Progenitor cell of endocrine pancreas (in vitro differentiated cells): Measurements from ENCODE around the gene URB1. TPM values are rescaled to one million over a fixed set of nuclear protein-coding genes. Genes with fewer than 3 reads are reported as not detected.

Experiments
- DNase-seq: peaks from one replicate; pipeline ENCODE4 v3.0.0; 2021; ENCODE audit warnings: low spot score; ENCODE audit not compliant: unreplicated experiment
- H3K27ac Mint-ChIP-seq: 2 replicates; pipeline ENCODE4 v1.8.0; 2021; ENCODE audit warnings: mild to moderate bottlenecking, moderate library complexity, mixed read lengths
- H3K27me3 Mint-ChIP-seq: 2 replicates; pipeline ENCODE4 v1.8.0; 2021; ENCODE audit warnings: mixed read lengths
- H3K36me3 Mint-ChIP-seq: 2 replicates; pipeline ENCODE4 v1.8.0; 2022; ENCODE audit warnings: mixed read lengths; ENCODE audit not compliant: insufficient read depth
- H3K4me1 Mint-ChIP-seq: 2 replicates; pipeline ENCODE4 v1.8.0; 2021; ENCODE audit warnings: low read depth, mixed read lengths
- H3K4me3 Mint-ChIP-seq: 2 replicates; pipeline ENCODE4 v1.8.0; 2021; ENCODE audit warnings: low read depth, mild to moderate bottlenecking, moderate library complexity, mixed read lengths
- H3K9me3 Mint-ChIP-seq: 2 replicates; pipeline ENCODE4 v1.8.0; 2021; ENCODE audit warnings: low read depth, mixed read lengths
- CTCF ChIP-seq: fragments of 200-600 bp; sonication (generic); IDR thresholded peaks from one replicate; pipeline ENCODE4 v1.5.0; 2021; ENCODE audit warnings: antibody characterized with exemption, mild to moderate bottlenecking; ENCODE audit not compliant: unreplicated experiment
- total RNA-seq: library from RNA; stranded (reverse); gene quantifications from 2 replicates; pipeline ENCODE4 v1.2.1, GENCODE V29; 2021

The URB1 gene
- total RNA-seq, 1 donor from 2014 or later: 17.1 TPM

GRCh38 chr21:32353002-32353711 lies 39.7 kb downstream of the URB1 start:
- Mint-ChIP-seq H3K27me3 (no peaks in the 10 kb centered on the region), H3K36me3 (peaks cover 19% of the 10 kb centered on the region), H3K27ac (no peak overlapping the region), H3K4me1 (no peaks in the 10 kb centered on the region), H3K4me3 (no peak overlapping the region), H3K9me3 (no peaks in the 10 kb centered on the region)
- DNase-seq: no peak
- TF ChIP-seq CTCF: no peak

GRCh38 chr21:32352526-32352925 lies 40.3 kb downstream of the URB1 start:
- Mint-ChIP-seq H3K27me3 (no peaks in the 10 kb centered on the region), H3K4me3 (no peak overlapping the region), H3K4me1 (no peaks in the 10 kb centered on the region), H3K9me3 (no peaks in the 10 kb centered on the region), H3K27ac (no peak overlapping the region), H3K36me3 (peaks cover 19% of the 10 kb centered on the region)
- DNase-seq: no peak
- TF ChIP-seq CTCF: no peak

- Mint-ChIP-seq H3K27me3 (no peaks in the 10 kb centered on the region), H3K4me1 (no peaks in the 10 kb centered on the region), H3K4me3 (no peak overlapping the region), H3K36me3 (peaks cover 18% of the 10 kb centered on the region), H3K27ac (no peak overlapping the region), H3K9me3 (no peaks in the 10 kb centered on the region)
- no peak for TF ChIP-seq CTCF
- DNase-seq: no peak
Observed at GRCh38 chr21:32351428-32351827, 41.4 kb downstream of the URB1 start.

- H3K27me3 Mint-ChIP-seq: no peaks in the 10 kb centered on the region
Observed at GRCh38 chr21:32350981-32351380, 41.8 kb downstream of the URB1 start.

GRCh38 chr21:32350211-32350980 lies 42.4 kb downstream of the URB1 start:
- Mint-ChIP-seq H3K9me3 (no peaks in the 10 kb centered on the region), H3K36me3 (peaks cover 20% of the 10 kb centered on the region), H3K4me1 (no peaks in the 10 kb centered on the region), H3K27me3 (no peaks in the 10 kb centered on the region), H3K27ac (no peak overlapping the region), H3K4me3 (no peak overlapping the region)
- TF ChIP-seq CTCF: no peak
- no peak for DNase-seq

More at GRCh38 chr21:32350981-32351380, 41.8 kb downstream of the URB1 start:
- H3K36me3 Mint-ChIP-seq: peaks cover 19% of the 10 kb centered on the region
- DNase-seq: no peak
- no peak overlapping the region for H3K4me3 Mint-ChIP-seq
- TF ChIP-seq CTCF: no peak
- H3K27ac Mint-ChIP-seq: no peak overlapping the region
- H3K9me3 Mint-ChIP-seq: no peaks in the 10 kb centered on the region
- no peaks in the 10 kb centered on the region for H3K4me1 Mint-ChIP-seq
